CD4-positive, alpha-beta T cell treated with Interleukin-15 for 1 hour (primary cell): ENCODE results near the gene ANXA11.
A peak's percentile ranks its signal among the peaks of the same experiment; 100 is the strongest.
"Not testable (repeated sequence)": the region's sequence is repeated elsewhere in the genome, so short reads cannot be mapped to it uniquely, and the experiment has no call there.

Experiments used
- DNase-seq: peaks from one replicate; pipeline ENCODE4 v3.0.0-alpha.2; 2020

The ANXA11 gene

GRCh38 chr10:80144067-80144695 is 61.2 kb downstream of the ANXA11 start:
- DNase-seq: peak; percentile 29

- DNase-seq: no peak
Measured at GRCh38 chr10:80141696-80142460, 63.5 kb downstream of the ANXA11 start.

- no peak for DNase-seq
Measured at GRCh38 chr10:80140251-80140650, 65.1 kb downstream of the ANXA11 start.

- DNase-seq: no peak
Measured at GRCh38 chr10:80139265-80139664, 66.1 kb downstream of the ANXA11 start.

- no peak for DNase-seq
Measured at GRCh38 chr10:80137920-80138319, 67.4 kb downstream of the ANXA11 start.

GRCh38 chr10:80137031-80137862 is 68.1 kb downstream of the ANXA11 start:
- no peak for DNase-seq

- no peak for DNase-seq
Measured at GRCh38 chr10:80136134-80136571, 69.2 kb downstream of the ANXA11 start.

- DNase-seq: not testable (repeated sequence)
Measured at GRCh38 chr10:80133687-80134086, 71.7 kb downstream of the ANXA11 start.

- no peak for DNase-seq
Measured at GRCh38 chr10:80133206-80133605, 72.1 kb downstream of the ANXA11 start.

- no peak for DNase-seq
Measured at GRCh38 chr10:80132299-80133139, 72.8 kb downstream of the ANXA11 start, which contains the start of gene PLAC9. Gene PLAC9, plus strand, starts transcription at chr10:80132730. Its CDS starts 33 bp downstream, at chr10:80132763.

- DNase-seq: no peak
Measured at GRCh38 chr10:80131499-80131901, 73.8 kb downstream of the ANXA11 start.

- DNase-seq: no peak
Measured at GRCh38 chr10:80126876-80127275, 78.5 kb downstream of the ANXA11 start.

GRCh38 chr10:80122746-80123145 is 82.6 kb downstream of the ANXA11 start:
- DNase-seq: no peak

- DNase-seq: no peak
Measured at GRCh38 chr10:80122110-80122710, 83.1 kb downstream of the ANXA11 start.

- DNase-seq: no peak
Measured at GRCh38 chr10:80118669-80119068, 86.7 kb downstream of the ANXA11 start.

- no peak for DNase-seq
Measured at GRCh38 chr10:80110986-80111385, 94.4 kb downstream of the ANXA11 start.

GRCh38 chr10:80108576-80109239 is 96.6 kb downstream of the ANXA11 start:
- DNase-seq: no peak

GRCh38 chr10:80104066-80104926 is 101.0 kb downstream of the ANXA11 start:
- no peak for DNase-seq
